GF-D8 (cell line): ENCODE data around the gene KHNYN.

Source experiments
- DNase-seq: peaks from one replicate; lab custom pipeline; 2025; lab: John Stamatoyannopoulos, UW

The KHNYN gene

DNA sequence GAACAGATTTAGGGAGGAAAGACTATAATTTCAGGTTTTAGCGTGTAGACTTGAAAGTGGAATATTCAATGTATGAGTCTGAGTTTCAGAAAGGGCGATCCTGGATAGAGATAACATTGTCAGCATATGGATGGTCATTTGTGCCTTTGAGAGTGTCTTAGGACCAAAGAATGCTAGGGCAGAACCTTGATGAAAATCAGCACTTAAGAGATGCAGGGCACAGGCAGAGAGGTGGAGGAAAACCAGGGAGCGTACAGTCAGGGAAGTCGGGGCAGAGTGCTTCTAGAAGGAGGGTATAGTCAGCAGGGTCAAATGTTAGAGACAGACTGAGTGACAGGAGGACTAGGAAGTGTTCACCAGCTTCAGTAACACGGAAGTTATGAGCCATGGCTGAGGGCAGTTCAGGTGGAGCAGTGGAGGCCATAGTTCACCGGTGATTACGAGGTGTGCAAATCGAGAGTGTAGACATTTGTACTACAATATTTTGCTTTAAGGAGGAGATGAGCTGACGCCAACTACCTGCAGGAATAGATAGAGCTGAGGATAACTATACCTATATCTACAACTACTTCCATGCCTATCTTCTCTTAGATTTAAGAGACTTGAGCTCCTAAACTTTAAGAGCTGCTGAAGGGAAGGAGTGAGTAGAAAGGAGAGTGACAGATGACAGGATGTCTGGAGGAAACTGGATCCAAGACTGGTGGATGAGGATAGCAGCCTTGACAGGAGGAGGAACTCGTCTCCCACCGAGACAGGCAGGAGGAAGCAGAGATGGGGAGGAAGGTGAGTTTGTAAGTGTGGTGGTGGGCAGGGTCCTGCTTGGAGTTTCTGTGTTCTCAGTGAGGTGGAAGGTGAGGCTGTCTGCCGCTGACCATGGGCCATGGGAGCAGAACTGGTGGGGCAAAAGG lies 6.8 kb upstream of the KHNYN start:
- no peak for DNase-seq

DNA sequence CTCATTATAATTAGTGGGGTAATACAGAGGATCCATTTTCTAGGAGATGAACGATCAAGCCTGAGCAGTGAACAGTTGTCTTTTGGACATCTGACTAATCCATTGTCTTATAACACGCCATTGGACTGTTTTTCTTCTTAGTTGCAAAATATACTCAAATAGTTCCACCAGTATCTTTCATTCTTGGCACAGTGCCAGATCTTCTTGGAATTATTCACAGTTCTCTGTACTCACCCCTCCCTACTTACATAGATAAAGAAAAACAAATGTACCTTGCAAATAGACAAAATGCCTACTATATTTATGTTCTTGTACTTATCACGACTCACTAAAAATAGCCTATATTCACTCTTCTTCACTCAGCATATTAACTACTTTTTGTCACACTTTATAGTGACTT lies 4.0 kb upstream of the KHNYN start:
- DNase-seq = no peak

DNA sequence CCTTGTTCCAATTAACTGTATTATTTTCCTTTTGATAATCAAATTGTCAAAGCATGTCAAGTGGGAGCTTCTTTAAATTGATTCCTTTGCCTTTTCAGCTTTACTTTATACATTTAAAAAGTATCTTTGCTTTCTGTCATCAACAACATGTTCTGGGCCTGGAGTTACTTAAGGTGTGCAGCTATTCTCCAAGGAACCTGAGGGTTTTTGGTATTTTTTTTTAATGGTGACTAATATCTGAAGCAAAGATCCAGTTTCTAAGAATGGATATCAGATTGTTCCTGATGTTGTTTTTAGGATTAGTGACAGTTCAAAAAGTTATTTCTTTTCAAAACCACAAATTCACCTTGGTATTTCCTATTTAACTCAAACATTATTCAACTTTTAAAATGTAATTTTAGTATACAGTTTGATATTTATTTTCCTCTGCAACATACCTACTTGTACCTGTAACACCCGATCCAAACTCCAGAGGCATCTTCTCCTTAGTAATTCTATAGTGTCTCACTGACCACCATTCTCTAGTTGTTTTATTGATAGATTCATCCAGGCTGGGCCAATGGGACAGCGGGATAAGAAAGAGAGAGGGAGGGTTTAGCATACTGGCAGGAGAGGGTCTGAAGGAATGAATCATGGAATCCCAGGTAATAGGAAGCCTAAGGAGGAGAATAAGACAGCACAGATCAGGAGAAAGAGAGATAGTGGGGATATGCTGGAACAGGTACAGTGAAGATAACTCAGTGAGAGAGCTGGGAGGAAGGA lies 3.4 kb upstream of the KHNYN start:
- DNase-seq = no peak

DNA sequence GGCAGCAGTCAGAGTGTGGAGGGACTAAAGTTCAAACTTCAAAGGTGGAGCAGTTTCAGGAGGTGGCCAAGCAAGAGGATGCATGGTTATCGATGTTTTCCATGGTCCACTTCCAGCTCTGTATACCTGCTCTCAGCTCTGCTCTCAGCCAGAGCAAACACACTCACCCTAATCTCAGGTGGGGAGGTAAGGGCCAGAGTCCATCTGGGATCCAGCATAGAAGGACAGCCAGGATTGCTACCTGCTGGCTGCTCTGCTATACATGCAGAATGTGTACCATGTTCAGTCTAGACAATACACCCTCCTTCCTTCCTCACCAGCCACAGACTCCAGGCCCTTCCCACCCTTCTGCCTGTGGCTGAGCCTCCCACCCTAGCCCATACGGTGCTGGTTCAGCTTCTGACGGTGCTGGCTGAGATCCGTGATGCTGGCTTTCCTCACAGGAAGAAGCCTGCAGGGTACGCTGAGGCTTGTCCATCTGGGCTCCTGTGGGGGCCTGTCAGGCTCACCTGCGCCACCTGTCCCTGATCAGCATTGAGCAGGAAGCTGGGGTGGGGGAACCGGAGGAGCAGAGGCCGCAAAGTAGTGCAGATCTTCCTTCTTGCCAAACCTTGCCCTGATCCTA lies 2.7 kb upstream of the KHNYN start:
- DNase-seq = no peak

DNA sequence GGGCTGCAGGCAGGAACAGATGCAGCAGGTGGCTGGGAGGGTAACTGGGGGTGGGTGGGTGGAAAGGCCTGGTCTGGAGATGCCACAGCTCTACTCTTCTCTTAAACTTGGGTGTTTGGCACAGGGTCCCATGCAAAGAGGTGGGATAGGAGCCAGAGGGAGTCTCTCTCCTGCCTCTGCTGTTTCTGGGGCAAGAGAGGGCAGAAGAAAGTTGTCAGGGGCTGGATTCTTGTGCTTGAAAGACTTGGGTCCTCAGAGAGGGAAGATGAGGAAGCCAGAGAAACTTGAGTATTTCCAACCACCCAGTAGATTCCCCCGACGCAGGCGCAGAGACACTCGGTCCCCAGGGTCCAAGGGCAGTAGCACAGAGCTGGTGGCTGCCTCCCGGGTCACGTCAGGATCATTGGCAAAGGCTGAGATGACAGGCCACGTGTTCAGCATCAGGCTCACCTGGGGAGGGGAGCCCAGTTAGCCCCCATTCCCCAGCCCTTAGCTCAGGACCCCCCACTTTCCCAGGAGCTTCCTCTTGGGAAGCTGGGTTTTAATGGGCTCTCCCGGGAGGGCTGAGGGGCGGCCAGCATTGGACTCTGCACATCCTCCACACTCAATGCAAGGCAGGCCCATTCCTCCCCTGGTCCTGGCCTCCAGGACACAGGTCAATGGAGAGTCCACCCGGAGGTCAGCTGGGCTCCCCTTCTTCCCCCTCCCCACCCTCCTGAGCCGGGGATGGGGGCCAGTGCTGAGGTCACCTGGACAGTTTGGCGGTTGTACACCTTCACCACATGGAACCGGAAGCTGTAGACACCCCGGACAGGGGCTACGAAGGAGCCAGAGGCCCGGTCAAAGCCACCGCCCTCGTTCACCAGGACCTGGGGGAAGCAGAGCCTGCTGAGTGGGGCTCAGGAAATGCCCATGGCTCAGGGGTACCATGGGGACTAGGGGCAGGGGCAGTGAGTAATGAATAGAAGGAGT lies 1.9 kb upstream of the KHNYN start:
- DNase-seq = no peak

DNA sequence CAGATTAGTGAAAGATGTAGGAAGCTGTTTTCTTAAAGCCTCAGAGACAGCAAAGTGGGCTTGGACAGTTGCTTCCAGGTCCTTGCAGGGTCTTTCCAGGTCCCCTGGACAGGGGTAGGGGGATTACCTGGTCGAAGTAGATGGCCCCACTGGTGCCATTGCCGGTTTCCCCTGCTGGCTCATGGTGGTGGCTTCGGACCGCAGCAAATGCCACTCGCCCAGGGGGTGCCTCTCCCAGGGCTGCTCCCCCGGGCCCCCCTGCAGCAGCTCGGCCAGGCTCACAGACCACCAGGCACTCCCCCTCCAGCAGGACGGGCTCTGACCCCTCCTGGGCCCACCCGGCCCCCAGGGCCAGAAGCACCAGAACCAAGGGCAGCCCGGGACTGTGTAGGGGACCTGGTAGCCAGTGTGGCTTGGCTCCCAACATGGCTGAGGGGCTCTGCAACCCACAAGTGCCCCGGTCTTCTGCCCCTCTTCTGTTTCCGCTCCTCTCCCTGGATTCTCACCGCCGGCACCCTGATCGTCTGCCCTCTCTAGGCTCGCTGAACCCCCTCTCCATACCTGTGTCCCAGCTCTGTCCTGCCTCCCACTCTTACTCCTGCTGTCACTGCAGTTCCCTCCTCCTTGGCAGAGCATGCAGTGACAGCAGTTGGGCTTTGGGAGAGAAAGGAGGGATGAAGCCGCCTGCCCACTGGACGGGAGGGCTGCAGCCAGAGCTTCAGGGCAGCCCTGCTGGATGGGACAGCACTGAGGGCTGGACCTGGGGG lies 943 bp upstream of the KHNYN start:
- no peak for DNase-seq

DNA sequence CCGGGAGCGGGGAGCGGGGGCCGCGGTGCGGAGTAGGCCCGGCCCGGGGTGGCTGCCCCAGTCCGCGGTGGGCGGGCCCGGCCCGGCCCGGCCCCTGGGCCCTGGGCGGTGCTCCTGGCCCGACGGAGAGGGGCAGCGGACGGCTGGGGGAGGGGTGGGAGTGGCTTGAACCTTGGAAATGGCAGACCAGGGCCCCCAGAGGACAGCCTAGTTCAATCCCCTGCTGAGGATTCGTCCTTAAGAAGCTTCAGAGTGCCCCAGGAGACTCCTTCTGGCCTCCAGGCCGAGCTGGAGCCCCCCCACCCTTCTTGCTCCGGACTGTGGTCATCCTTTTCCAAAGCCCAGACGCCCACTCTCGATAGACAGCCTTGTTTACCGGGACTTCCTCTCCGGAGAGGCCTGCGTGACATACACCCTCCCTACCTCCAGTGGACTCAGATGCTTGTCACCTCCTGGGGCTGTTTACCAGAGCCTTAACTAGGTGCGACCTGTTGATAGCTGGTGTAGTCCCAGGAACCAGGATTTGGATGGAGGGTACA lies 458 bp downstream of the KHNYN start:
- DNase-seq = no peak

DNA sequence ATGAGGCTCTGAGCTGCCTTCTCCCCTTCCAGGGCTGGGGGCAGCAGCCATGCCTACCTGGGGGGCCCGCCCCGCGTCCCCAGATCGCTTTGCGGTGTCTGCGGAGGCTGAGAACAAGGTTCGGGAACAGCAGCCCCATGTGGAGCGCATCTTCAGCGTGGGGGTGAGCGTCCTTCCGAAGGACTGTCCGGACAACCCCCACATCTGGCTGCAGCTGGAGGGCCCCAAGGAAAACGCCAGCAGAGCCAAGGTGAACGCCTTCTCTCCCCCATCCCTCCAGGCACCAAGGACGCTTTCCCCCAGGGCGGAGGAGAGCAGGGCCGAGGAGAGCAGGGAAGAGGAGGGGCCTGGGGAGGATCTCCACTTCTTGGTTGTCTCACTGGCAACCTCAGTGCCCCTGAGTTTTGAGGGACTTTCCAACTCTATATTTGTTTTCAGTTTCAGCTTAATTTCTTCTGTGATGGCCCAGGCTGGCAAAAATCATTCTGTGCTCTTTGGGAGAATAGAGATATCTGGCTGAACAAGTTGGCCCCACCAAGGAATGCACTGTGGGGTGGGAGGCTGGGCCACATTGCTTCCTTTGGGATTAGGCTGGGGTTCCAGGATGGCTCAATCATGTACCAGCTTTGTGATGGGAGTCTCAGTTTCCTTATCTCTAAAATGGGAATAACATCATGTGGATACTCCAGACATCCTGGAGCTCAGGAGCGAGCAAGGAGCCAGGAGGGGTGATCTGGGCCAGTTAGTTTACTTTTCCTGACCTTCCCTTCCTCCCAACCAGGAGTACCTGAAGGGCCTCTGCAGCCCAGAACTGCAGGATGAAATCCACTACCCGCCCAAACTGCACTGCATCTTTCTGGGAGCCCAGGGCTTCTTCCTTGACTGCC lies 1.2 kb downstream of the KHNYN start:
- no peak for DNase-seq

DNA sequence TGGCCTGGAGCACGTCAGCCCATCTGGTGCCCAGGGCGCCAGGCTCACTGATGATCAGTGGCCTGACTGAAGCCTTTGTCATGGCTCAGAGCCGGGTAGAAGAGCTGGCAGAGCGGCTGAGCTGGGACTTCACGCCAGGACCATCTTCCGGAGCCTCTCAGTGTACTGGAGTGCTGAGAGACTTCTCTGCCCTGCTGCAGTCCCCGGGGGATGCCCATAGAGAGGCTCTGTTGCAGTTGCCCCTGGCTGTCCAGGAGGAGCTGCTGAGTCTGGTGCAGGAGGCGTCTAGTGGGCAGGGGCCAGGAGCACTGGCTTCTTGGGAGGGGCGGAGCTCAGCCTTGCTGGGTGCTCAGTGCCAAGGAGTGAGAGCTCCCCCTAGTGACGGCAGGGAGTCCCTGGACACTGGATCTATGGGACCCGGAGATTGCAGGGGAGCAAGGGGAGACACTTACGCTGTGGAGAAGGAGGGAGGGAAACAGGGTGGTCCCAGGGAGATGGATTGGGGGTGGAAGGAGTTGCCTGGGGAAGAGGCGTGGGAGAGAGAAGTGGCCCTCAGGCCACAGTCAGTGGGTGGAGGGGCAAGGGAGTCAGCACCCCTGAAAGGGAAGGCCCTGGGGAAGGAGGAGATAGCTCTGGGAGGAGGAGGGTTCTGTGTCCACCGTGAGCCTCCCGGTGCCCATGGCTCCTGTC lies 2.0 kb downstream of the KHNYN start:
- DNase-seq = peak; percentile 65

DNA sequence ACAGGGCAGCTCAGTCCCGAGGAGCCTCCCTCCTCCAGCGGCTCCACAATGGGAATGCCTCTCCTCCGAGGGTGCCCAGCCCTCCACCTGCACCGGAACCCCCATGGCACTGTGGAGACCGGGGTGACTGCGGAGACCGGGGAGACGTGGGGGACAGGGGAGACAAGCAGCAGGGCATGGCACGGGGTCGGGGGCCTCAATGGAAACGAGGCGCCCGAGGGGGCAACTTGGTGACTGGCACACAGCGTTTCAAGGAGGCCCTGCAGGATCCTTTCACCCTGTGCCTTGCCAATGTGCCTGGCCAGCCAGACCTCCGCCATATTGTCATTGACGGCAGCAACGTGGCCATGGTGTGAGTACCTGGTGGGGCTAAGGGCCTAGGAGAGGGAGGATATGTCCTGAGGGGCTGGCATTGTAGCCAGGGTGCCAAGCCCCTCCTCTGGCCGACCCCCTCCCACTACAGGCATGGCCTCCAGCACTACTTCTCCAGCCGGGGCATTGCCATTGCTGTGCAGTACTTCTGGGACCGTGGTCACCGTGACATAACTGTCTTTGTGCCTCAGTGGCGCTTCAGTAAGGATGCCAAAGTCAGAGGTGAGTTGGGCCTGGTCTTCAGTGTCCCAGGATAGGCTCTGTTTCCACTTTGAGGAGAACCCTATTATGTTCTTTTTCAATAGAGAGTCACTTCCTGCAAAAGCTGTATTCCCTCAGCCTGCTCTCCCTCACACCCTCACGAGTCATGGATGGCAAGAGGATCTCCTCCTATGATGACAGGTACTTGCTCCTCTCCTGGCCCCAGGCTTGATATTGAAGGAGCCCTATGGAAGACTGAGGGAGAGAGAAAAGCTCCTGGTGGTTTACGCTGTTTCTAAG lies 2.7 kb downstream of the KHNYN start:
- no peak for DNase-seq

DNA sequence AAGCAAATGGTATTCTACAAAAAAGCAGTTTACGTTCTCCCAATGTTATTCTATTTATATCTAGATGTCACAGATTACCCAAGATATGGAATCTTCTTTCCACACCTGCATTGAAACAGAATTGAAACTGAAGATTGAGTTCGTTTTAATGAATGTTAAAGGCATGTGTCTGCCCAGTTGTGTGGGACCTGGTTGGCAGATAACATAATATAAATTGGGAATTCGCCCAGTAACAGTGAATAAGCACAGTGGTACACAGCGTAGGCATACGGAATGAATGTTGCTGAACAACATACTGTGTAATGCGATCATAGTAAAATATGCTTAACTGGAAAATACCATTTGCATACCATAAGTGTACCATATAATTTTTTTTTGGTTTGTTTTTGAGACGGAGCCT lies 4.3 kb downstream of the KHNYN start:
- DNase-seq = no peak

DNA sequence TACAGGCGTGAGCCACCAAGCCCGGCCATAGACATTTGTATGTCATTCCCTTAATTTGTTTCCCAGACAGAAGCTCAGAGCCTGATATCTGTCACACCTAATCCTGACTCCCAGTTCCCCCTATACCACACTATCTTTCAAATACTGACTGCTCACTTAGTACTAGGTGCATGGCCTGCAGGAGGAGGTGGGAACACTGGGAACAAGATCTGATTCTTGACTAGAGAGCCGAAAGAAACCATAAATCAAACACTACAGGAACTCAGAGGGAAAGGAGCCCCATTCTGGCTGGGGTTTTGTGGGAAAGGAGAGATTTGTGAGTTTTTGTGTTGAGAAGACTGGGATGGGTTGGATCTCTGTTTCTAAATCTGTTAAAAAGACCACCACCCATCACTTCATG lies 4.9 kb downstream of the KHNYN start:
- no peak for DNase-seq

DNA sequence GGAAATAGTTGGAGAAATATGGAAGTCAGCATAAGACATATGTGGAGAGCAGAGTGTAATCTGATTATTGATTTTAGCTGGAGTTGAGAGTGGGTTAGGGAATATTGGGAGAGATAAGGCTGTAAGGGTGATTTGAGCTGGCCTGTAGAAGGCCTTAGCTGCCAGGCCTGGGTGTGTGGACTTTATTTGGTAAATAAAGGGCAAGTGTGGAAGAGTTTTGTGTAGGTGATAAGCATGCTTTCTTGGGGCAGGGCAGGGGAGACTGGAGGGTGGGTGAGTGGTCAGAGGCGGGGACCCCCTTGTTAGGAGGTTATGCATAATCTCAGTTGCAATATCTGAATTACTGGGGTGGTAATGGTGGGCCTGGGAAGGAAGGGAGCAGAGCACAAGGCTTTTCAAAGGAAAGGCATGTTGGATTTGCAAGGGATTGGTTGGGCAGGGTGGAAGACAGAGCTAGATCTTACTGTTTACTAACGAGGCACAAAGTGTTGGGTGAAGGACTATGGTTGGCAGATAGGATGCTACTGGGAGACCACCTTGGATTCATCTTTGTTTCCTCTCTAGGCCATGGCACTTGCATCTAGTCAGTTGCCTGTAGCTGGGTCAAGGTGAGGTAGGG lies 5.5 kb downstream of the KHNYN start:
- DNase-seq = no peak

DNA sequence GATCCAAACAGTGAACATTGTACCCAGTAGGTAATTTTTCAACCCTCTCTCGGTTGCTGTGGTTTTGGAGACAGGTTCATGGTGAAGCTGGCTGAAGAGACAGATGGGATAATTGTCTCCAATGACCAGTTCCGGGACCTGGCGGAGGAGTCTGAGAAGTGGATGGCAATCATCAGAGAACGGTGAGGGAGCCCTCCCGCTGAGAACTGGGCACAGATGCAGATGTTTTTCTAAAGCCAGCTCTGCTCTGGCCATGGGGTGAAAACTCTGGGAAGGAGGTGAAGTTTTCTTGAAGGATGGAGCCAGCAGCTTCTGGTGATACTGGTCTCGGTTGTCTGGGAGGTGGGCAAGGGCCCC lies 6.2 kb downstream of the KHNYN start:
- DNase-seq = no peak

DNA sequence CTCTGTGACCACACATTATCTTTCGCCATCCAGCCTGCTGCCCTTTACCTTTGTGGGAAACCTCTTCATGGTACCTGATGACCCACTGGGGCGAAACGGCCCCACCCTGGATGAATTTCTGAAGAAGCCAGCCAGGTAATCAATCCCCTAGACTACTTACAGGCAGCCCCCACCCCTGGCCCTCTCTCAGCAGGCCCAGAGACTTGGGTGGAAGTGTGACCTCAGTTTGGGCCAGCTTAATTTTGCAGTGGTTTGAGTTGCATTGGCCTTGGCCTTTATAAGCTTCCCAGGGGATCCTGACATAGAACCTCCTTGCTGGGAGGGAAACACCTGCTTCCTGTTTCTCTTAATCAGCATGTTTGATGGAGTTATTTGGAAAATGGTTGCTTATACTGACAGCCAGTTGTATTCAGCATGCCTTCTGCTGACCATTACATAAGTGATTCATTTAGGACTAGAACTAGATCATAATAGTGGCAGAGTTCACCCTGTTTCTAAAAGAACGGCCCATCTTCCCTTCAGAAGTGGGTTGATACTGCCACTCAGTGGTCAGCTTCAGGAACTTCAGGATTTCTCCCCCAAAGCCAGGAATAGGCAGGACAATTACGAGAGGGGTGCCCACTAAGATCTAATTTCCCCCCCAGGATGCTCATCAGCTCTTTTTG lies 6.7 kb downstream of the KHNYN start:
- DNase-seq = peak; percentile 83

DNA sequence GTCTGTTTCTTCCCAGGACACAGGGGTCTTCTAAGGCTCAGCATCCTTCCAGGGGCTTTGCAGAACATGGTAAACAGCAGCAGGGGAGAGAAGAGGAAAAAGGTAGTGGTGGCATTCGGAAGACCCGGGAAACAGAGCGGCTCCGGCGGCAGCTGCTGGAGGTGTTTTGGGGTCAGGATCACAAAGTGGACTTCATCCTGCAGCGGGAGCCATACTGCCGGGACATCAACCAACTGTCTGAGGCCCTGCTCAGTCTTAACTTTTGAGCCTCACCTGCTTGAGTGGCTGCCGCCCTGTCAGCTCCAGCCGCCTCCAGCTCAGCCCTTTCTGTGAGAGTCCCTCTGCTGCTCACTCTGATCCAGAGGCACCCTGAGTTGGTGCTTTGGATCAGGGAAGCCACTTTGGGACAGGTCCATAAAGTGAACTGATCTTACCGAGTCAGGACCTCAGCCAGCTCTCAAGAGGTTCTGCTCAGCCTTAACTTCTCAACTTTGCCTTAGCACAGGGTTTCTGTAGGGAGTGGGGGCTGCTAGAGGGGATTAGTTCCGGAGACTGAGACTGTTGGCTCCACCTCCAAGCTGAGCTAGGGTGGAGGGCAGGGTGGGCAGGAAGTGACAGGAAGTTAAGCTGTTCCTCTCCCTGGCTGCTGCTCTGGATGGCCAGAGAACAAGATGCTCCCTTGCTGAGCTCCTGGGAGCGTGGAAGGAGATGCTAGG lies 7.4 kb downstream of the KHNYN start:
- DNase-seq = peak; percentile 15

DNA sequence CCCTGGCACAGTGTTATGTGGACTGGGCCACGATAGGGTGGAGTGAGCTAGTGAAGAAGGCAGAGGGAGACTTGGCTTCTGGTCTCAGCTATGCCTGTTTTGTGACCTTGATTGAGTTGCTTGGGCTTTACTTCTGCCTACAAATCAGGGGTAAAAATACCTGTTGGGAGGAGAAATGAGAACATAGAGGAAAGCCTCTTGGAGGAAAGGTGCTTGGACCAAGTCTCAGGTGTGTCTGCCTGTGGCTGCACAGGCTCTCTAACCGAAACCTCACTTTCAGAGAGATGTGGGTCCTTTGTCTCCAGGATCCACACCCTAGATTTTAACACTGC lies 7.9 kb downstream of the KHNYN start:
- no peak for DNase-seq
